Renal cortical epithelial cell (primary cell): Measurements from ENCODE around the gene TCF3. TPM values are rescaled to one million over a fixed set of nuclear protein-coding genes. Genes with fewer than 3 reads are reported as not detected.

Experiments used
- DNase-seq: peaks from one replicate; pipeline ENCODE4 v3.0.0-alpha.2; 2011; ENCODE audit warnings: low read depth
- total RNA-seq: library from RNA; depleted of rRNA; stranded (reverse); fragments of >200 nt; gene quantifications from 2 replicates; pipeline ENCODE4 v1.2.3, GENCODE V29; 2014

Gene TCF3
- total RNA-seq, 1 donor from 2014 or later, result 102 TPM

- DNase-seq, result no peak
Observed at GRCh38 chr19:1560286-1560882, 92.0 kb downstream of the TCF3 start.

Other genes starting within 250 kb of the TCF3 start
- 49.2 and 96.9 TPM in 2 replicates for gene DAZAP1, start 245.0 kb downstream of the TCF3 start, total RNA-seq
- 442 and 500 TPM in 2 replicates for gene RPS15, start 214.2 kb downstream of the TCF3 start, total RNA-seq
- 0.05 TPM in 1 of 2 replicates, not detected in the other for gene APC2, start 202.5 kb downstream of the TCF3 start, total RNA-seq
- gene C19orf25, start 173.4 kb downstream of the TCF3 start, total RNA-seq, result 26.4 and 31.4 TPM in 2 replicates
- gene PCSK4, start 162.3 kb downstream of the TCF3 start, total RNA-seq, result 1.6 and 4.9 TPM in 2 replicates
- gene REEP6, start 161.4 kb downstream of the TCF3 start, total RNA-seq, result 4.9 and 8.7 TPM in 2 replicates
- 2.1 and 5.0 TPM in 2 replicates for gene ADAMTSL5, start 139.6 kb downstream of the TCF3 start, total RNA-seq
- gene PLK5, start 128.5 kb downstream of the TCF3 start, total RNA-seq, result not detected in 2 replicates
- gene MEX3D, start 84.3 kb downstream of the TCF3 start, total RNA-seq, result 57.7 and 80.1 TPM in 2 replicates
- 57.5 and 98.2 TPM in 2 replicates for gene MBD3, start 59.8 kb downstream of the TCF3 start, total RNA-seq
- 48.3 and 76.2 TPM in 2 replicates for gene UQCR11, start 47.2 kb downstream of the TCF3 start, total RNA-seq
- not detected in 2 replicates for gene ONECUT3, start 100.9 kb upstream of the TCF3 start, total RNA-seq
- 2.4 and 4.2 TPM in 2 replicates for gene ATP8B3, start 159.7 kb upstream of the TCF3 start, total RNA-seq
- 3.6 and 14.0 TPM in 2 replicates for gene REXO1, start 195.9 kb upstream of the TCF3 start, total RNA-seq
- gene KLF16, start 211.0 kb upstream of the TCF3 start, total RNA-seq, result 7.2 and 8.3 TPM in 2 replicates
- gene ABHD17A, start 232.9 kb upstream of the TCF3 start, total RNA-seq, result 34.2 and 46.7 TPM in 2 replicates